HL-60 (cell line): ENCODE results near the gene SLC23A2.

Experiments
- CTCF ChIP-seq: IDR thresholded peaks from one replicate; pipeline ENCODE4 v1.5.1; 2011; ENCODE audit warnings: low read length, control low read depth, inconsistent platforms; ENCODE audit not compliant: insufficient read depth
- POLR2AphosphoS5 ChIP-seq: IDR thresholded peaks from 2 replicates; pipeline ENCODE4 v1.6.1; 2012; ENCODE audit warnings: low read depth
- REST ChIP-seq: IDR thresholded peaks from 2 replicates; pipeline ENCODE4 v1.6.1; 2012; ENCODE audit warnings: low read depth; ENCODE audit not compliant: insufficient replicate concordance

GRCh38 chr20:4979841-4980410, 21.4 kb downstream of the SLC23A2 start:
- TF ChIP-seq CTCF (no peak), POLR2AphosphoS5 (no peak), REST (no peak)
